Measurements from ENCODE around the gene TNS2. TPM values are rescaled to one million over a fixed set of nuclear protein-coding genes. Genes with fewer than 3 reads are reported as not detected.

TNS2 gene
- total RNA-seq, 1 donor from 2014 or later, result 116 TPM

DNA sequence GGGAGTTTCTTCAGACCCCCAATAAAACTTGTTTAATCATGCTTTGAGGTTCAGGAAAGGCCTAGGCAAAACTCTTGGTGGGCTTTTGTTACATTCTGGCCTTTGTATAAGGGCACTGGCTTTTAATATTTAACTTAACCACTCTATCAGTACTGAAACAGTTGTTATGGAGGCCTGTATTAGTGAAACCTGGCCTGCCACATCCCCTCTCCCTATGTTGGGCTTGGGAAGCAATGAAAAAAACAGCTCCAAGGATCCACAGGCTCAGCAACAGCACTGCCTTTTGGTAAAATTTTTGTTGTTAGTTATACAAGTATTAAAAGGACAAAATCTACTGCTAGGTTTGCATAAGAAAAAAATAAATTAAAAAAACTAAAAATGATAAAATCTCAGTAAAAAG lies 64.1 kb downstream of the TNS2 start:
- H3K9me3 Mint-ChIP-seq (ENCODE audit: unreplicated experiment), result no peaks in the 10 kb centered on the region
- no peak overlapping the region for H3K27ac Mint-ChIP-seq (ENCODE audit: unreplicated experiment)
- TF ChIP-seq, protein P1, sequence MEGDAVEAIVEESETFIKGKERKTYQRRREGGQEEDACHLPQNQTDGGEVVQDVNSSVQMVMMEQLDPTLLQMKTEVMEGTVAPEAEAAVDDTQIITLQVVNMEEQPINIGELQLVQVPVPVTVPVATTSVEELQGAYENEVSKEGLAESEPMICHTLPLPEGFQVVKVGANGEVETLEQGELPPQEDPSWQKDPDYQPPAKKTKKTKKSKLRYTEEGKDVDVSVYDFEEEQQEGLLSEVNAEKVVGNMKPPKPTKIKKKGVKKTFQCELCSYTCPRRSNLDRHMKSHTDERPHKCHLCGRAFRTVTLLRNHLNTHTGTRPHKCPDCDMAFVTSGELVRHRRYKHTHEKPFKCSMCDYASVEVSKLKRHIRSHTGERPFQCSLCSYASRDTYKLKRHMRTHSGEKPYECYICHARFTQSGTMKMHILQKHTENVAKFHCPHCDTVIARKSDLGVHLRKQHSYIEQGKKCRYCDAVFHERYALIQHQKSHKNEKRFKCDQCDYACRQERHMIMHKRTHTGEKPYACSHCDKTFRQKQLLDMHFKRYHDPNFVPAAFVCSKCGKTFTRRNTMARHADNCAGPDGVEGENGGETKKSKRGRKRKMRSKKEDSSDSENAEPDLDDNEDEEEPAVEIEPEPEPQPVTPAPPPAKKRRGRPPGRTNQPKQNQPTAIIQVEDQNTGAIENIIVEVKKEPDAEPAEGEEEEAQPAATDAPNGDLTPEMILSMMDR (IDR thresholded peaks at IDR 0.05), result no peak
- H3K4me3 Mint-ChIP-seq (ENCODE audit: unreplicated experiment), result no peak overlapping the region
- no peak for DNase-seq (ENCODE audit: extremely low spot score, unreplicated experiment)
- no peaks in the 10 kb centered on the region for H3K36me3 Mint-ChIP-seq (ENCODE audit: unreplicated experiment)
- peaks cover 8% of the 10 kb centered on the region for H3K27me3 Mint-ChIP-seq (ENCODE audit: unreplicated experiment)
- no peaks in the 10 kb centered on the region for H3K4me1 Mint-ChIP-seq (ENCODE audit: unreplicated experiment)

Small RNA genes lying within 50 kb of the gene (microRNA-seq; reads per million reads assigned to microRNA genes)
- not detected for gene MIR6757 (ENCODE audit: unreplicated experiment)

Other genes with a start within 250 kb of the TNS2 start
- not detected in 2 replicates for gene KRT4, start 235.9 kb upstream of the TNS2 start, total RNA-seq
- not detected in 2 replicates for gene KRT79, start 215.8 kb upstream of the TNS2 start, total RNA-seq
- not detected in 2 replicates for gene KRT78, start 201.1 kb upstream of the TNS2 start, total RNA-seq
- 18.6 and 19.8 TPM in 2 replicates for gene KRT8, start 145.0 kb upstream of the TNS2 start, total RNA-seq
- 69.2 and 72.5 TPM in 2 replicates for gene KRT18, start 100.9 kb upstream of the TNS2 start, total RNA-seq
- gene EIF4B, start 43.6 kb upstream of the TNS2 start, total RNA-seq, result 516 and 555 TPM in 2 replicates
- gene SPRYD3, start 29.3 kb downstream of the TNS2 start, total RNA-seq, result 28.3 and 29.0 TPM in 2 replicates
- gene IGFBP6, start 47.6 kb downstream of the TNS2 start, total RNA-seq, result 18.8 and 22.3 TPM in 2 replicates
- gene SOAT2, start 53.4 kb downstream of the TNS2 start, total RNA-seq, result not detected in 2 replicates
- 39.6 and 55.4 TPM in 2 replicates for gene ZNF740, start 130.7 kb downstream of the TNS2 start, total RNA-seq
- 45.0 and 47.0 TPM in 2 replicates for gene CSAD, start 130.9 kb downstream of the TNS2 start, total RNA-seq
- 0.83 TPM in 1 of 2 replicates, not detected in the other for gene ITGB7, start 157.2 kb downstream of the TNS2 start, total RNA-seq
- 31.6 and 34.9 TPM in 2 replicates for gene RARG, start 182.1 kb downstream of the TNS2 start, total RNA-seq
- 7.6 and 8.6 TPM in 2 replicates for gene ESPL1, start 218.2 kb downstream of the TNS2 start, total RNA-seq
- 394 and 396 TPM in 2 replicates for gene PFDN5, start 245.5 kb downstream of the TNS2 start, total RNA-seq
- 72.5 and 80.5 TPM in 2 replicates for gene MYG1, start 249.6 kb downstream of the TNS2 start, total RNA-seq